Ammon's horn (tissue), 1 donor: ENCODE data around the gene PTPN1.
A peak's percentile ranks its signal among the peaks of the same experiment; 100 is the strongest.

Experiments
- DNase-seq: peaks from one replicate; pipeline ENCODE4 v3.0.0-alpha.2; 2016; ENCODE audit warnings: low spot score

The PTPN1 gene

DNA sequence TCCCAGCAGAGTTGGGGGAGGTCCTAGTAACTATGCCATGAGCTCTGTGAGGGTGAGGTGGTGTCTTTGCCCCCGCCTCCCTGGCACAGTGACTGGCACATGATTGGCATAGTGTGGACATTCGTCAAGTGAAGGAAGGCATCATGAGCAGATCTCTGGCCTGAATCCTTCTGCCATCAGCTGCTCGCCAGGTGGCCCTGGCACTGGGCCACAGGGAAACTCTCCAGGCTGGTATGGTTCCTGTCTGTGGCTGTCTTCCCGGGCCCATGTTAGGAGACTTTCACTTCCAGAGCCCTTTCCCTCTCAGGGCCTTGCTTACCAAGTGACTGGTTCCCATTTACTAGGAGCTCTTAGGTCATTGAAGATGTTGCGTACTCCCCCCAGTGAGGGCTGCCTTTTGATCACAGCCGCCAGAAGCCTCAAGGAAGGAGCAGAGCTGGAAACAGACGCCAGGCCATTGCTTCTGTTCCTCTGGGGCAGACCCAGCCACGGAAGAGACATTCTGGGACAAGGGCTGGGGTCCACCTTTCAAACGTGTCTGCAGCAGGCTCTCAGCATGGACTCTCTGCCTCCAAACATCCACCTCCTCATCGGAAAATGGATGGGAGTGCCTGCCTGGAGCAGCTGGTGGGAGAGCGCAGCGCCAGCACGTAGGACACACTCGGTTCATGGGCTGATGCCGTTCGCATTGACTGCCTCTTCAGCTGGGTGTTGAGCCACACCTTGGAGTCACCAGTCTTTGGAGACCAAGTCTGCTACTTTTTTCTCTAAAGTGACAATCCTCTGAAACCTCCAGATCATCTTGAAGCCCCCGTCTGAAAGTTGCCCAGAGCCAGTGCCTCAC, 67.2 kb downstream of the PTPN1 start:
- no peak for DNase-seq

DNA sequence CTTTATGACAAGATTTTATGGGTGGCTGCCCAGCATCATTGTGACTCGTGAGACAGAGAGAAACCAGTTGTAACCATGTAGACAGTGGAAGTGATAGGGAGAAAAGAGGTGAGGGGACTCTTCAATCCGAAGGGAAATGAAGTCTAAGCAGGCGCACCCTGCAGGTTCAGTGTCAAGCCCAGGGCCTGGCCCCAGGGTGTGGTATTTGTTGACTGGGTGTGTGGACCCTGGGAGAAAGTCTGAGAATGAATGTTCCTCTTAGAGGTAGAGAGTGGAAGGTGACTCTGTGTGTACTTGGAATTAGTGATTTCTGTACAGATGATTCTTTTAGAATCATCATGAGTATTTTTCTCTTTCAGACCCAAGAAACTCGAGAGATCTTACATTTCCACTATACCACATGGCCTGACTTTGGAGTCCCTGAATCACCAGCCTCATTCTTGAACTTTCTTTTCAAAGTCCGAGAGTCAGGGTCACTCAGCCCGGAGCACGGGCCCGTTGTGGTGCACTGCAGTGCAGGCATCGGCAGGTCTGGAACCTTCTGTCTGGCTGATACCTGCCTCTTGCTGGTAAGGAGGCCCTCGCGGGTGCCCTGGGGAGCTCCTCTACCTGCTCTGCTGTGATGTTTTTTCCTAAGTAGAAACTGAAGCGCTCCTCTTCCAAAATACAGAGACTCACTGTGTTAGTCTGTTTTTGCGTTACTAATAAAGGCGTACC, 68.0 kb downstream of the PTPN1 start:
- no peak for DNase-seq

DNA sequence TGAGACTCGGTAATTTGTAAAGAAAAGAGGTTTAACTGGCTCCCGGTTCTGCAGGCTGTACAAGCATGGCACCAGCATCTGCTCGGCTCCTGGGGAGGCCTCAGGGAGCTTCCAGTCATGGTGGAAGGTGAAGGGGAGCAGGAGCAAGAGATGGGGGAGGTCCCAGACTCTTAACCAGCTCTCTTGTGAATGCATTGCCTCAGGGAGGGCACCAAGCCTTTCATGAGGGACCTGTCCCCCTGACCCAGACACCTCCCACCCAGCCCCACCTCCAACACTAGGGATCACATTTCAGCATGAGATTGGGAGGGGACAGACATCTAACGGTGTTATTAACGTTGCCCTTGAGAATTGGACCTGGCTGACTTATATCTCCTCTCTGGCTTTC, 68.6 kb downstream of the PTPN1 start:
- no peak for DNase-seq

DNA sequence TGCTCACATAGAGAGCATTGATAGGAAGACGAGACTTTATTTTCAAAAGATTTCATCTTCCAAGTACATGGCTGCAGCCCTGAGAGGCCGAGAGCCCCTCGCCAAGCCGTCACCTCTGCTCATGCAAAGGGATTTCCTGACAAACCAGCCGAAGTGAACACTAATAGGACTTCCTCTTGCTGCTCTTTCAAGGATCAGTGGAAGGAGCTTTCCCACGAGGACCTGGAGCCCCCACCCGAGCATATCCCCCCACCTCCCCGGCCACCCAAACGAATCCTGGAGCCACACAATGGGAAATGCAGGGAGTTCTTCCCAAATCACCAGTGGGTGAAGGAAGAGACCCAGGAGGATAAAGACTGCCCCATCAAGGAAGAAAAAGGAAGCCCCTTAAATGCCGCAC, 69.3 kb downstream of the PTPN1 start:
- no peak for DNase-seq

DNA sequence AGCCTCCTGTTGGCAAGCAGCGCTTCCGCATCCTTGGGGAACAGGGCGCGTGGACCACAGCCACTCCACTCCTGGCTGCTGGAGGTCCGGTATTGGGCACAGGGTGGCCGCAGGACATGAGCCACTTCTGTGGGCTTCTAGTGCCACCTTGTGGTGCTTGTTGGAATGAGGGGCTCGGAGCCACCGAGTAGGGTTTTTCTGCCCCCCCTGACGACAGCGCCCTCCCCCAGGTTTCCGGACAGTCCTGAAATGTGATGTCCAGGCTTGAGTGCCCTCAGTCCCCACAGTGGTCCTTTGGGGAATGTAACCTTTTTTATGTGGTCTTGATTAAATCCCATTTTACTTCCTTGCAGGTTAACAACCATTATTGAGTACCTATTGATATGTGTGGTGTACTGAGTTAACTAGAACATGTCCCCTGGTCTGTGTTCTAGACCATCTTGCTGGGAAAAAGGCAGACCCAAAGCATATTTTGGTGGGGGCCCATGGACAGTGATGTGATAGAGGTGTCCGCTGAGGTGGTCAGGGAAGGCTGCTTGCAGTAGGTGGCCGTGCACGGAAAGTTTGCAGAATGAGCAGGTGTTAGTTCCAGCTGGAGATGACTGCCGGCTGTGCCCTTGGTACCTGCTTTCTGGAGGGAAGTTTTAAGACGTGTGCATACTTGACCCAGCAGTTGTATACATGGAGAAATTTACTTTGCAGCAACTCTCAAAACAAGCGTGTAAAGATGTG, 70.0 kb downstream of the PTPN1 start:
- DNase-seq: peak; percentile 60

DNA sequence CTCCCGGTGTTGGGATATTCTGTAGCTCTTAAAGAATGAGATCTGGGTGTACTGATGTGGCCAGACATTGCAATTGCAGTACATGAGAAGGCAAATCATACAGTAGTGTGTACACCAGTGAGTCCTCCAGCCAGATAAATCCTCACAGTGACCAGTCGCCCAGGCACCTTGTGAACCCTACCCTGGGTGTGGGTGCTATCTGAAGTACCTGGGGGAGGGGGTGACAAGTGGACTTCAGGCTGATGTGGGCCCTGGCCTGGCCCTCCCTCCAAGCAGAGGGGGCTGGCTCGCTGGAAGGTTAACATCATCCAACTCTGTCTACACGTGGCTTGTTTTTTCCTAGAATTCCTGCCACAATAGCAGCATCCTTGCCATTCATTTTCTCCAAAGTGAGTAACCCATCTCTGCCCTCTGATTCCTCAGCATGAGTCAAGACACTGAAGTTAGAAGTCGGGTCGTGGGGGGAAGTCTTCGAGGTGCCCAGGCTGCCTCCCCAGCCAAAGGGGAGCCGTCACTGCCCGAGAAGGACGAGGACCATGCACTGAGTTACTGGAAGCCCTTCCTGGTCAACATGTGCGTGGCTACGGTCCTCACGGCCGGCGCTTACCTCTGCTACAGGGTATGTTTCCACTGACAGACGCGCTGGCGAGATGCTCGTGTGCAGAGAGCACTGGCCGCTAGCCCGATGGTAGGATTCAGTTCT, 70.8 kb downstream of the PTPN1 start:
- no peak for DNase-seq

DNA sequence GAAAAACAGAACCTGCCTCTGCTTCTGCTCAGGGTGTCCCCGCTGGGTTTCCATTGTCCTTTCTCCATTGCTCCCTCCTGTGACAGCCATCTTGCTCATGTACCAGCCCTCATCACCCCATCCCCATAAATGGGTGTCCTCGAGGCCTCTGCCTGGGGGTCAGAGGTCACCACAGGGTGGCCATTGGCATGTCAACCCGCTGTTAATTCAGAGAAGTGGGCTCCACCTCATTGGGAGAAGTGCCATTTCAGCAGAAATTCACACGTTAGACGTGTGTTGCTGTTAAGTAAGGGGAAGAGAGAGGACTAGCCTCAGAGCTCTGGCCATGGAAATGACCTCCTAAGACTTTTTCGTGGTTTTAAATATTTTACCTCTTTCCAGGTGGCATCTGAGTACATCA, 71.9 kb downstream of the PTPN1 start:
- DNase-seq: no peak

DNA sequence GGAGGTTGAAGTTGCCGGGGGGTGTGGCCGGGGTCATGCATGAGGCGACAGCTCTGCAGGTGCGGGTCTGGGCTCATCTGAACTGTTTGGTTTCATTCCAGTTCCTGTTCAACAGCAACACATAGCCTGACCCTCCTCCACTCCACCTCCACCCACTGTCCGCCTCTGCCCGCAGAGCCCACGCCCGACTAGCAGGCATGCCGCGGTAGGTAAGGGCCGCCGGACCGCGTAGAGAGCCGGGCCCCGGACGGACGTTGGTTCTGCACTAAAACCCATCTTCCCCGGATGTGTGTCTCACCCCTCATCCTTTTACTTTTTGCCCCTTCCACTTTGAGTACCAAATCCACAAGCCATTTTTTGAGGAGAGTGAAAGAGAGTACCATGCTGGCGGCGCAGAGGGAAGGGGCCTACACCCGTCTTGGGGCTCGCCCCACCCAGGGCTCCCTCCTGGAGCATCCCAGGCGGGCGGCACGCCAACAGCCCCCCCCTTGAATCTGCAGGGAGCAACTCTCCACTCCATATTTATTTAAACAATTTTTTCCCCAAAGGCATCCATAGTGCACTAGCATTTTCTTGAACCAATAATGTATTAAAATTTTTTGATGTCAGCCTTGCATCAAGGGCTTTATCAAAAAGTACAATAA, 72.5 kb downstream of the PTPN1 start:
- no peak for DNase-seq

DNA sequence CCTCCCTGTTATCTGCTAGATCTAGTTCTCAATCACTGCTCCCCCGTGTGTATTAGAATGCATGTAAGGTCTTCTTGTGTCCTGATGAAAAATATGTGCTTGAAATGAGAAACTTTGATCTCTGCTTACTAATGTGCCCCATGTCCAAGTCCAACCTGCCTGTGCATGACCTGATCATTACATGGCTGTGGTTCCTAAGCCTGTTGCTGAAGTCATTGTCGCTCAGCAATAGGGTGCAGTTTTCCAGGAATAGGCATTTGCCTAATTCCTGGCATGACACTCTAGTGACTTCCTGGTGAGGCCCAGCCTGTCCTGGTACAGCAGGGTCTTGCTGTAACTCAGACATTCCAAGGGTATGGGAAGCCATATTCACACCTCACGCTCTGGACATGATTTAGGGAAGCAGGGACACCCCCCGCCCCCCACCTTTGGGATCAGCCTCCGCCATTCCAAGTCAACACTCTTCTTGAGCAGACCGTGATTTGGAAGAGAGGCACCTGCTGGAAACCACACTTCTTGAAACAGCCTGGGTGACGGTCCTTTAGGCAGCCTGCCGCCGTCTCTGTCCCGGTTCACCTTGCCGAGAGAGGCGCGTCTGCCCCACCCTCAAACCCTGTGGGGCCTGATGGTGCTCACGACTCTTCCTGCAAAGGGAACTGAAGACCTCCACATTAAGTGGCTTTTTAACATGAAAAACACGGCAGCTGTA, 73.4 kb downstream of the PTPN1 start:
- DNase-seq: no peak

DNA sequence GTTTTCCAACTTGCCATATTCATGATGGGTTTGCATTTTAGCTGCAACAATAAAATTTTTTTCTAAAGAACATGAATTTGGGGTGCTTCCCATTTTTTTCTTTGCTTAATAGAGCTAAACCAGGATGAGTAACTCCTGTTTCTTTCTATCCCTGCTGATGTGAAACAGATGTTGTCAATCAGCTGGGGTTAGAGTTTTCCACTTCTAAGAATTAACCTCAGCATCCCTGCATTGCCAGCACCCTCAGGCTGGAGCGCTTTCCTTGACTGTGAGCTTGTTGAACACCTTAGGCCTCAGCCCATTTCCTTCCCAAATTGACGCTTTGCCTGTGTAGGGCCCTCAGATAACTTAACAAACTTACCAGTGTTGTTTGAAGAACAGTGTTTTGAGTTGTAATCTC, 74.5 kb downstream of the PTPN1 start:
- no peak for DNase-seq

DNA sequence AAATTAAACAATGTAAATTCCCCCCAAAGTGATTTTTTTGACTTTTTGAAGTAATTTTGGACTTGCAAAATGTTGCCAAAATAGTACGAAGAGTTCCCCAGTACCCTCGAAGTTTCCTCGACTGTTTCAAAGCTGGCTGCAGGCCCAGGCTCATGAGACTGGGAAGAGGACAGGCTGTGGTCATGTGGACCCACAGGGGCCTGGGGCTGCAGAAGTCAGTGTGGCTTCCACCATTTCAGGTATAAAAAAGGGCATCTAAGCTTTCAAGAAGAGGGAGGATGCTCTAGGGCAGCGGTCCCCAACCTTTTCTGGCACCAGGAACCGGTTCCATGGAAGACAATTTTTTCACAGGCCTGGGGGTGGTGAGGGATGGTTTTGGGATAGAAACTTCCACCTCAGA, 75.0 kb downstream of the PTPN1 start:
- DNase-seq: no peak

DNA sequence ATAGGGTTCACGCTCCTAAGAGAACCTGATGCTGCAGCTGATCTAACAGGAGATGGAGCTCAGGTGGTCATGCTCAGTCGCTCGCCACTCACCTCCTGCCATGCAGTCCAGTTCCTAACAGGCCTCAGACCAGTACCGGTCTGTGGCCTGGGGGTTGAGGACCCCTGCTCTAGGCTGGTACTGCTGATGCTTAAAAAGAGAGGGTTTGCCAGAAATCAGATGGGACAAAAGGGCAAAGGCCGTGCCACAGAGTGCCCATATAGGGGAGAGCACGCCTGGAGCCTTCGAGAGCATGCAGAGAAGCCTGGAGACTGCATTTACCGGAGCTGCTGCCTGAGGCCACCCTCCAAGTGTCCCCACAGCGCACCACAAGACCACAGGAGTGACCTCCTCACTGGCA, 75.5 kb downstream of the PTPN1 start:
- DNase-seq: no peak

DNA sequence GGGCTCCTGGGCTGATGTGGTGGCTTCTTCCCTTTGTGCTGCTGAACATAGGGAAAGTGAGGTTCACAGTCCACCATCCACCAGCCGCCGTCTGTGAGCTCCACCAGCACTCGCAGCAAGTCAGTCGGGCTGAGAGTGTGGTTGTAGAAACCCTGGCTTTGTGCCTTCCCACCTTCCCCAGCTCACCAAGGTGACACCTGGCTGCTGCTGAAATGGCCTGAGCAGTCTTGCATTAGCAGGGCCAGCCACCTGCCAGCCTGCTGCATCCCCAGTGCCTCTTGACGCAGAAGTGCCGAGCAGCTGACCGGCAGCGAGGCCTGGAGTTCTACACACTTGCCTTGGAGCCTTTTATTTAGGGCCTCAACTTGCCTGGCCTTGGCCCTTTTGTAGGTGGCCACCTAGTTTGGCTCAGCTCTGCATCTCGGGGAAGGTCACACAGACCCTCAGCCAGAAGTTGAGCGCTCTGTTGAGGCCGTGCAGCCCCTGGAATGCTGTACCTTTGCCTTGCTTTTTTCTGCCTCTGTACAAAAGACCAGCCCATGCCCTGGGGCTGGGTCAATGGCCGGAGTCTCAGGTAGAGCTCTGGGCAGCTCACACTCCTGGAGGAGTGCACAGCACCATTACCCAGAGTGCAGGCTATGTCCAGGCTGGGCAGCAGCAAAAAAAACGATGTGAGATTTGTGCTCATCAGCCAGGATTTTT, 76.5 kb downstream of the PTPN1 start:
- no peak for DNase-seq

DNA sequence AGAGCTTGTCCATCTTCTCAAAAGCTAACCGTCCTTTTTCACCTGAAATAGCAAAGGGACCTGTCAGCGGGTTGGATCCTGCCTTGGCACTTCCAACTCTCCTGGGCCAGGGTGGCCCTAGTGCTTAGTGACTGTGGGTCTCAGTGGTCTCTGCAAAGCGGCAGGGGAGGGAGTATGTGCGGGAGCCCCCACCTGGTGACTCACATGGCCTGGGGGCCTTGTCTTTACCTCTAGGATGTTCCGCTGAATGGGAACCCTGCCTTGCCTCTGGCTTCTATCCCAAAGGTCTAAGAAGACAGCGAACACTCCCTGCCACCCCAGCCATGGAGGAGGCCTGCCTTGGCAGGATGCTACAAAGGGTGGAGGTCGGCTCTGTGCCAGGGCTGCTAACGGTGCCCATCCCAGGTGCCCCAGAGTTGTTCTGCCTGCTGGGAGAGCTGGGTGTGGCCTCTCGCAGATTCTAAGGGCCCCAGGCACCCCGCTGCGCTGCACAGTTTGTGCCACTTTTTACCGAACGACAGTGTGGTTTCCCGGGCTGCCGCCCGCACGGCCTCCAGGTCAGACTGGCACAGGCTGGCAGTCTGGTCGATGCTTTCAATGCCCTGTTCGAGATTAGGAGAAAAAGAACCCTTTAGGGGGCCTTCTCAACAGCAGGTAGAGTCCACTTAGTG, 77.2 kb downstream of the PTPN1 start:
- DNase-seq: no peak

DNA sequence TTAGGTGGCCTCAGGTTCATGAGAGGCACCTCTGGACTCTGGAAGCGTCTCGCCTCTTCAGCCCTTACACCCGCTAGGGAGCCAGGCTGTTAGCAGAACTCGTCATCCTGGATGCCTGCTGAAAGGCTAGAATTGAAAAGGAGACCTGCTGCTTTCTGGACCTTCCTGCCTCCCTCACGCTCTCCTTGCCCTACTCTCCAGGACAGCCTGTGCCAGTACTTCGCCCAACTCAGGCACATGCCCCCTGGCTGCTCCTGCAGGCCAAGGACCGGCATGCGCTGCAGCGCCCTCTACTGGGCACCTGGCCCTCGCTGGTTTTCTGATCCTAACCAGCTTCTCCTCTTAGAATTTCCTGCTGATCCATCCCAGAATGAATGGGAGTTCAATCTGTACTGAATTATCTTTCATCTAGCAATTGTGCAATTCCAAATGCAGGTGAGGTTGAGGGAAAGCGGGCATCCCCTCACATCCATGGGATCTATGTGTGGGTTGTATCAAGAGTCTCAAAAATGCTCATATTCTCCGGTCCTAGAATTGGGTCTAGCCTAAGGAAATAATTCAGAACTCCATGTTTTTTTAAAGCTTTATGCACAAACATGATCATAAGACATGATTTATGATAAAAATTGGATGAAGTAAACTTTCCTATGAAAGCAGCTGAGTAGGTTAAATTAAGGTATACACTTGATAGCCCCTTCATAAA, 78.0 kb downstream of the PTPN1 start:
- peak; percentile 61 for DNase-seq

DNA sequence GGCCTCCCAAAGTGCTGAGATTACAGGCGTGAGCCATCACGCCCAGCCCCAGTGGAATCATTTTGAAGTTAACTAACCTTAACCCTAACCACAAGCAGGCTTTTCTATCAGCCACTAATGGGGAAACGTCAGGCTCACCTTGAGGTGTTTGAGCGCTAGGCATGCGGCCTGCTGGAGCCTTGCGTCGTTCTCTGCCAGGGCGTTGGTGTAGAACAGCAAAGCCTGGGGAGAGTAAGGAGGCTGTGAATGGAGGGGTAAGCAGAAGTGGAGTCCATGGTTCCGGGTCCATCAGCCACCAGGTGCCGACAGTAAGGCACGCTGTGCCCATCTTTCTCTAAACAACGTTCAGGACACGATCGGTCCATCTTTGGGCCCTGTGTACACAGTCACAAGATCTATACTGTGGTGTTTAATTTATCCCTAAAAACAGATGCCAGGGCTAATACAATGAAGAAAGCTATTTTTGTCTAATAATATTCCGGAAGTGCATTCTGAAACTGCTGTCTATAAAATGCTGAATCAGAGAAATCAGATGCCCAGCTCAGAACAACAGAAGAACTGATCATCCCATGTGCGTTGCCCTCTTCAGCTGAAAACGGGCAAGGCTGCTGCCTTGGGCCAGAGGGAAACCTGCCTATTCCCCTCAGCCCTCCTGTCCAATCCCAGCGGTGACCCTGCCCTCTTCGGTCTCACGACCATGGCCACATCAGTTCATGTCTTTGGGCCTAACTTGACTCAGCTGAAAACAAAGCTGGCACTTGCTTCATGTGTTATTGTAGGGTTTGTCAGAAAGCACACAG, 79.6 kb downstream of the PTPN1 start:
- DNase-seq: no peak

DNA sequence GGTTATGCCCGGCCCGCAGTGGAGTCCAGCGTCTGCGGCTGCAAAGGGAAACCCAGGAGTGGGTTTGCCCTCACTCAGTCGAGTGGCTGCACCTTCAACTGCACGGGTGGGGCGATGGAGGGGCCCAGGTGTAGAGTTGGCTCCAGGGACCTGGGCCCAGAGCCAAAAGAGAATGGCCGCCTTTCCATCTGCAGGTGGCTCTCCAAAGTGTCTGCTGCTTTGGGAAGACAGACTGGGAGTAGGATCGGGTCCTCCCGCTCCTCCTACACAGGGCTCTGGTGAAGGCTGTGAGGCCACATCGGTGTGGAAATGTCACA, 80.1 kb downstream of the PTPN1 start:
- no peak for DNase-seq

DNA sequence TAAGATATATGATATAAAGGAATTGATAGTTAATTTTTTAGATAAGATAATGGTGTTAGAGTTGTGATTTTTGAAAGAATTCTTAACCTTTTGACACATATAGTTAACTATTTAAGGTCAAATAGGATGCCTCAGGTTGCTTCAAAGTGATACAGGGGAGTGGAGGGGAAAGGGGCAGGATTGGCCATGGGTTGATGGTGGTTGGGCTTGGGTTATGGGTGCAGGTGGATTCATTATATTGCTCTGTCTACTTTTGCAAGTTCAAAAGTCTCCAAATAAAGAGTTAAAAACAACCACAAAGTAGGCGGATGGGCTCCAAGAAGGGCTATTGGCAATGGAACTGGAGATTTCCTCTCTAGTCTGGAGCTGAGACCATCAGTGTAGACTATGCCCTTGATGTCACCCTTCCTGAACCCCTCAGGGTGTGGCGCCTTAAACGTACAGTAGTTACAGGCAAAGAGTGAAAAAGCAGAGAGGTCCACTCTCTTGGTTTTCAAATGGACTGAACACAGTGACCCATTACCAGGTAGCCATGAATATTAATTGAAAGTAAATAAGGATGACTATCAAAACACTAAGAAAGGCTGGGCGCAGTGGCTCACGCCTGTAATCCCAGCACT, 81.2 kb downstream of the PTPN1 start:
- DNase-seq: no peak
